ENCODE data around the gene PPL. TPM values are rescaled to one million over a fixed set of nuclear protein-coding genes. Genes with fewer than 3 reads are reported as not detected.

PPL gene
- total RNA-seq, 1 donor = 0.86 TPM

DNA sequence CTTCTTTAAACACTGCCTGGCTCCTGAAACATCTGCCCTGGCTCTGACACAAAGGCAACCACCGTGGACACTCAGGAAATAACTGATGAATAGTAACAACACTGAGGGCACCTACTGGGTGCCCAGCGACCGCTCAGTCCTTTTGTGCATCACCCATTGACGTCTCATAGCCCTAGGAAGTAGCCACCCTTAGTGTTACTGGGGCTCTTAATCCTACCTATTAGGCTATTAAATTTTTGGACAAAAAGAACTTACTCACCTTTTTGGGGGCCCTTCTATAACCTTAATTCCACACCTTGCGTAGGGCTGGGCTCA lies 11.7 kb downstream of the PPL start:
- no peak for DNase-seq (ENCODE audit: low read depth)
- no peak overlapping the region for H3K4me3 ChIP-seq (ENCODE audit: low read depth, low read length)
- no peak for TF ChIP-seq CTCF (IDR thresholded peaks at IDR 0.05; ENCODE audit: insufficient read depth, low read depth, low read length)

GRCh38 chr16:4924593-4925292 lies 12.2 kb downstream of the PPL start:
- TF ChIP-seq CTCF (IDR thresholded peaks at IDR 0.05; ENCODE audit: insufficient read depth, low read depth, low read length) = no peak

GRCh38 chr16:4923853-4924252 lies 13.1 kb downstream of the PPL start:
- TF ChIP-seq CTCF (IDR thresholded peaks at IDR 0.05; ENCODE audit: insufficient read depth, low read depth, low read length) = no peak
- no peak for DNase-seq (ENCODE audit: low read depth)
- H3K4me3 ChIP-seq (ENCODE audit: low read depth, low read length) = no peak overlapping the region

More at GRCh38 chr16:4924593-4925292, 12.2 kb downstream of the PPL start:
- H3K4me3 ChIP-seq (ENCODE audit: low read depth, low read length) = no peak overlapping the region
- DNase-seq (ENCODE audit: low read depth) = no peak

GRCh38 chr16:4922721-4923342 lies 14.1 kb downstream of the PPL start:
- TF ChIP-seq CTCF (IDR thresholded peaks at IDR 0.05; ENCODE audit: insufficient read depth, low read depth, low read length) = no peak
- no peak for DNase-seq (ENCODE audit: low read depth)
- H3K4me3 ChIP-seq (ENCODE audit: low read depth, low read length) = no peak overlapping the region

GRCh38 chr16:4920826-4921225 lies 16.1 kb downstream of the PPL start:
- DNase-seq (ENCODE audit: low read depth) = no peak
- H3K4me3 ChIP-seq (ENCODE audit: low read depth, low read length) = no peak overlapping the region
- no peak for TF ChIP-seq CTCF (IDR thresholded peaks at IDR 0.05; ENCODE audit: insufficient read depth, low read depth, low read length)

- no peak for TF ChIP-seq CTCF (IDR thresholded peaks at IDR 0.05; ENCODE audit: insufficient read depth, low read depth, low read length)
- no peak for DNase-seq (ENCODE audit: low read depth)
- H3K4me3 ChIP-seq (ENCODE audit: low read depth, low read length) = no peak overlapping the region
Observed at GRCh38 chr16:4918781-4919251, 18.1 kb downstream of the PPL start.

Data from fibroblast of villous mesenchyme (primary cell).